Loucy (cell line): ENCODE results near the gene ERC1.

ENCODE experiments used
- H2AFZ ChIP-seq: fragments of 200-600 bp; sonication (generic); 2 replicates; pipeline ENCODE4 v1.6.0; 2016; ENCODE audit warnings: antibody characterized with exemption, mild to moderate bottlenecking, low read length, moderate library complexity
- H3F3A ChIP-seq: fragments of 200-600 bp; 2 replicates; pipeline ENCODE4 v1.6.0; 2016; ENCODE audit warnings: antibody characterized with exemption, low read depth, mild to moderate bottlenecking
- H3K27me3 ChIP-seq: fragments of 200-600 bp; sonication (generic); 2 replicates; pipeline ENCODE4 v1.6.1; 2014; ENCODE audit warnings: low read length, mild to moderate bottlenecking; ENCODE audit not compliant: insufficient read depth, poor library complexity, severe bottlenecking
- H3K36me3 ChIP-seq: fragments of 200-600 bp; sonication (generic); 2 replicates; pipeline ENCODE4 v1.6.1; 2016; ENCODE audit warnings: low read length; ENCODE audit not compliant: insufficient read depth
- H3K4me1 ChIP-seq: fragments of 200-600 bp; sonication (generic); 2 replicates; pipeline ENCODE4 v1.5.1; 2014; ENCODE audit warnings: low read length, mild to moderate bottlenecking; ENCODE audit not compliant: insufficient read depth, poor library complexity, severe bottlenecking
- H3K4me2 ChIP-seq: fragments of 200-600 bp; sonication (generic); 2 replicates; pipeline ENCODE4 v1.6.0; 2014; ENCODE audit warnings: antibody characterized with exemption, low read length, low read depth, mild to moderate bottlenecking; ENCODE audit not compliant: poor library complexity, severe bottlenecking
- H3K4me3 ChIP-seq: fragments of 200-600 bp; sonication (generic); 2 replicates; pipeline ENCODE4 v1.5.1; 2014; ENCODE audit warnings: low read length, mild to moderate bottlenecking, mixed read lengths; ENCODE audit not compliant: poor library complexity, severe bottlenecking
- H3K79me2 ChIP-seq: fragments of 200-600 bp; sonication (generic); 2 replicates; pipeline ENCODE4 v1.6.1; 2014; ENCODE audit warnings: low read length; ENCODE audit not compliant: insufficient read depth
- H3K9ac ChIP-seq: fragments of 200-600 bp; sonication (generic); 2 replicates; pipeline ENCODE4 v1.6.0; 2014; ENCODE audit warnings: mild to moderate bottlenecking, low read depth, low read length, moderate library complexity; ENCODE audit not compliant: poor library complexity, severe bottlenecking
- H3K9me2 ChIP-seq: fragments of 200-600 bp; sonication (generic); replicated peaks from 2 replicates; pipeline ENCODE4 v1.6.1; 2016; ENCODE audit warnings: low read depth, low read length, mixed read lengths
- H3K9me3 ChIP-seq: fragments of 200-600 bp; sonication (generic); 2 replicates; pipeline ENCODE4 v1.6.1; 2014; ENCODE audit warnings: mild to moderate bottlenecking, antibody characterized with exemption, low read length, low read depth; ENCODE audit not compliant: insufficient read depth
- H4K20me1 ChIP-seq: fragments of 200-600 bp; sonication (generic); 2 replicates; pipeline ENCODE4 v1.6.0; 2014; ENCODE audit warnings: antibody characterized with exemption, low read length, mild to moderate bottlenecking; ENCODE audit not compliant: insufficient read depth, poor library complexity, severe bottlenecking
- EZH2phosphoT487 ChIP-seq: fragments of 200-600 bp; IDR thresholded peaks from 2 replicates; pipeline ENCODE4 v1.6.1; 2018; ENCODE audit warnings: antibody characterized with exemption, mild to moderate bottlenecking, moderate library complexity, borderline replicate concordance
- TF ChIP-seq, protein P1 (sequence below): fragments of 200-600 bp; sonication (generic); conservative IDR thresholded peaks from 2 replicates; pipeline ENCODE4 v1.5.1; 2014; ENCODE audit warnings: mild to moderate bottlenecking, antibody characterized with exemption, low read length

The ERC1 gene

DNA sequence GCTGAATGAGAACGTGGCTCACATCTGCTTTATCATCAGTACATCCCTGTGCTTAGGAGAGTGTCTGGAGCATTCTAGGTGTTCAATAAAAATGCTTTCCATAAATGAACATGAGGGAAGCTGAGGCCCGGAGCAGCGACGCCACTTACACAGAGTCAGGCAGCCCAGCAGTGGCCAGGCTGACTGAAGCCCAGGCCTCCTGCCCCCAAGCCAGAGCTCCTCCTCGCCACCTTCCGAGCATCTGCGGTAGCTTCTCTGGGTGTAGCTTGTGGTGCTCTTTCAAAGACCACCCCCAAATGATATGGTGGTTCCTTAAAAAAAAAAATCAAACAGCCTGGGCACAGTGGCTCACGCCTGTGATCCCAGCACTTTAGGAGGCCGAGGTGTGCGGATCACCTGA is 514.6 kb downstream of the ERC1 start:
- no peaks in the 10 kb centered on the region for H4K20me1 ChIP-seq

DNA sequence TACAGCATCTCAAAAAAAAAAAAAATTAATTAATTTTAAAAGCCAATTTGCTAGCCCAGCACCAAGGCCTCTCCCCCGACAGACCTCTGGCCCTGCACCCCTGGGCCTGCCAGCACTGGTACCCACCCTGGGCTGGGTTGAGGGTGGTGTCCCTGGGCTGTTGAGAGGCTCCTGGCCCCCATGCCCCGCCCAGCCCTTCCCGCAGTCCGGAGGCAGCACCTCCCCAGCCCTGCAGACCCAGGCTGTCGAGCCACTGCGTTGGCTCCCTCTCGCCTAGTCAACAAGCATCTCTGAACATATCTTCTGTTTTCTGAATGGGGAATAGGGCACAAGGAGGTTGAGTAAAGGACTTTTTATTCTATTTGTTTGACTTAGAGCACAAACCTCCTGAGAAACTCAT is 516.3 kb downstream of the ERC1 start:
- H3K9me2 ChIP-seq = no peaks in the 10 kb centered on the region
- peaks cover 9% of the 10 kb centered on the region for H3K4me1 ChIP-seq
- H3K4me2 ChIP-seq = no peak overlapping the region
- no peak for TF ChIP-seq EZH2phosphoT487
- TF ChIP-seq, protein P1, sequence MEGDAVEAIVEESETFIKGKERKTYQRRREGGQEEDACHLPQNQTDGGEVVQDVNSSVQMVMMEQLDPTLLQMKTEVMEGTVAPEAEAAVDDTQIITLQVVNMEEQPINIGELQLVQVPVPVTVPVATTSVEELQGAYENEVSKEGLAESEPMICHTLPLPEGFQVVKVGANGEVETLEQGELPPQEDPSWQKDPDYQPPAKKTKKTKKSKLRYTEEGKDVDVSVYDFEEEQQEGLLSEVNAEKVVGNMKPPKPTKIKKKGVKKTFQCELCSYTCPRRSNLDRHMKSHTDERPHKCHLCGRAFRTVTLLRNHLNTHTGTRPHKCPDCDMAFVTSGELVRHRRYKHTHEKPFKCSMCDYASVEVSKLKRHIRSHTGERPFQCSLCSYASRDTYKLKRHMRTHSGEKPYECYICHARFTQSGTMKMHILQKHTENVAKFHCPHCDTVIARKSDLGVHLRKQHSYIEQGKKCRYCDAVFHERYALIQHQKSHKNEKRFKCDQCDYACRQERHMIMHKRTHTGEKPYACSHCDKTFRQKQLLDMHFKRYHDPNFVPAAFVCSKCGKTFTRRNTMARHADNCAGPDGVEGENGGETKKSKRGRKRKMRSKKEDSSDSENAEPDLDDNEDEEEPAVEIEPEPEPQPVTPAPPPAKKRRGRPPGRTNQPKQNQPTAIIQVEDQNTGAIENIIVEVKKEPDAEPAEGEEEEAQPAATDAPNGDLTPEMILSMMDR = no peak
- no peaks in the 10 kb centered on the region for H4K20me1 ChIP-seq
- H3K27me3 ChIP-seq = no peaks in the 10 kb centered on the region
- no peaks in the 10 kb centered on the region for H3K9me3 ChIP-seq
- no peaks in the 10 kb centered on the region for H3K79me2 ChIP-seq
- H3K9ac ChIP-seq = no peak overlapping the region
- H3K4me3 ChIP-seq = no peak overlapping the region
- no peaks in the 10 kb centered on the region for H3F3A ChIP-seq
- H2AFZ ChIP-seq = no peak overlapping the region
- H3K36me3 ChIP-seq = no peaks in the 10 kb centered on the region

More for the DNA sequence above, 514.6 kb downstream of the ERC1 start:
- peaks cover 9% of the 10 kb centered on the region for H3K4me1 ChIP-seq
- H3K36me3 ChIP-seq = no peaks in the 10 kb centered on the region
- no peak overlapping the region for H3K4me2 ChIP-seq
- H3K27me3 ChIP-seq = no peaks in the 10 kb centered on the region
- H3F3A ChIP-seq = no peaks in the 10 kb centered on the region
- no peaks in the 10 kb centered on the region for H3K79me2 ChIP-seq
- H3K4me3 ChIP-seq = no peak overlapping the region
- no peak overlapping the region for H2AFZ ChIP-seq
- no peak for TF ChIP-seq EZH2phosphoT487
- TF ChIP-seq, protein P1 = no peak
- no peak overlapping the region for H3K9ac ChIP-seq
- no peaks in the 10 kb centered on the region for H3K9me3 ChIP-seq
- no peaks in the 10 kb centered on the region for H3K9me2 ChIP-seq

DNA sequence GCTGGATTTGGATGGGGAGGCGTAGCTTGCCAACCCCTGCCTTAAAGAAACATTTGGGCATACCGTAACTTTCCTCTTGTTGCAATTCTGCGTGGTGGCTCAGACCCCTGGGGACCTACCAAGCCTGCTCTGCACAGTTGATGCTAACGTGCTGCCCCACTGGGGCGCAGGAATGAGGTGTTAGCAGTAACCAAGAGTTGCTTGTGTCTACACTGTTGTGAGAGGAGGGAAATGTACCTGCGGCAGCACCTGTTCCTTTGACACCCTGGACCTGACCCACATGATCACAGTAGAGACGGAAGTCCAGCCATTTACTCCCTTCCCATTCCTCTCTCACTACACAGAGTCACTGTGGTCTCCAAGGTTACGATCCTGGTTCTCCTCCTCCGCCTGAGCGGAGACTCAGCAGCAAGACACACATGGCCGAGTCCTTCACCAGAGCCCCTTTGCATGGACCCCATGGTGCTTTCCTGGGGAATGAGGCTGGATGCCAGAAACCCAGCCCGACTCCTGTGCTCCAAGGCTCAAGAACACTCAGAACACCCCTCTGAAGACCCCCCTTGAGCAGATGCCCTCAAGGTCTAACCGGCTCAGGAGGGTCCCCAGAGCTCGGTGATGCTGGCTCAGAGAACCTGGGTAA is 518.5 kb downstream of the ERC1 start:
- Histone ChIP-seq H2AFZ (no peak overlapping the region), H3K4me2 (no peak overlapping the region), H3K4me3 (no peak overlapping the region), H3K9me2 (no peaks in the 10 kb centered on the region), H3K27me3 (no peaks in the 10 kb centered on the region), H3F3A (no peaks in the 10 kb centered on the region), H4K20me1 (no peaks in the 10 kb centered on the region), H3K36me3 (no peaks in the 10 kb centered on the region), H3K4me1 (peaks cover 3% of the 10 kb centered on the region), H3K9me3 (no peaks in the 10 kb centered on the region), H3K9ac (no peak overlapping the region), H3K79me2 (no peaks in the 10 kb centered on the region)
- no peak for TF ChIP-seq EZH2phosphoT487
- TF ChIP-seq, protein P1 = no peak
